GM21447 (cell line): ENCODE data around the gene KCNMB4.
A peak's percentile ranks its signal among the peaks of the same experiment; 100 is the strongest.

Experiments used
- ATAC-seq: cut with Tn5 transposase; IDR thresholded peaks from one replicate; pipeline ENCODE4 v1.9.1; 2021; ENCODE audit not compliant: unreplicated experiment

KCNMB4 gene, protein sequence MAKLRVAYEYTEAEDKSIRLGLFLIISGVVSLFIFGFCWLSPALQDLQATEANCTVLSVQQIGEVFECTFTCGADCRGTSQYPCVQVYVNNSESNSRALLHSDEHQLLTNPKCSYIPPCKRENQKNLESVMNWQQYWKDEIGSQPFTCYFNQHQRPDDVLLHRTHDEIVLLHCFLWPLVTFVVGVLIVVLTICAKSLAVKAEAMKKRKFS

DNA sequence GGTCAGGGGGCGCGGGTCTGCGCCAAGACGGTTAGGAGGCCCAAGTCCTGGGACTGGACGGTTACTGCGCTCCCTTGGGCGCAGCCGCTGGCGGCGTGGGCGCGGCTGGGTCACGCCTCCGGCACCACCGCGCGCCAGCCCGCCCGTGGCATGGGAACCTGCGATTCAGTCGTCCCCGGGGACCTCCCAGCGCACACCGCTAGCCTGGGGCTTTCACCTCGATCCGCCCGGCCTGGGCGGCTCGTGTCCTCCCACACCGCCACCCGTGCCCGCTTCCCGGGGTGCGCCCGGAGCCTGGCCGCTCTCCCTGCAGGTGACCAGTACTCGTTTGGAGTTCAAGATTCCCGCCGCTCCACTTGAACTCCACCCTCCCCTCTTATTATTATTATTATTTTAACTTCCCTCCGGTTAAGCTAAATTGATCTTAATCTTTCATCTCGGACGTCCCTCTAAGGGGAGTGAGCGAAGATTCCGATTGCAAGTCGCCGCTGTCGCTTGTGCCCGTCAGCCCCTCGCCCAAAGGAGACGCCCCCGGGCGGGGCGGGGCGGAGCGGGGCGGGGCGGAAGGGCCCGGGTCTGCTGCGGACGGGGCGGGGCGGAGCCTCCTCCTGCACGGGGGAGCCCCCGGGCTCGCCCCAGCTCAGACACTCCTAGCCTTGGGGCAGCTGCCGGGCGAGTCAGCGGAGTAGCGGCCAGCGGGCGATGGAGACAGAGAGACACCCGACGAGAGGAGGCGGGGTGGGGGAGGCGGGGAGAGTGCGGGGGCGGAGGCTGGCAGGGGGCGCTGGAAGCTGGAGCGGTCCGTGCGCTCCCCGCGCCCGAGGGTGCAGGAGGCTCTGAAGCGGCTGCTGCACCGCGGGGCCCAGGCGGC lies at the start of gene KCNMB4:
Gene KCNMB4, plus strand, starts transcription at position 643 of the 871 bp plus-strand sequence. CDS start 445 bp downstream, outside the sequence.
- ATAC-seq, result peak; percentile 80

DNA sequence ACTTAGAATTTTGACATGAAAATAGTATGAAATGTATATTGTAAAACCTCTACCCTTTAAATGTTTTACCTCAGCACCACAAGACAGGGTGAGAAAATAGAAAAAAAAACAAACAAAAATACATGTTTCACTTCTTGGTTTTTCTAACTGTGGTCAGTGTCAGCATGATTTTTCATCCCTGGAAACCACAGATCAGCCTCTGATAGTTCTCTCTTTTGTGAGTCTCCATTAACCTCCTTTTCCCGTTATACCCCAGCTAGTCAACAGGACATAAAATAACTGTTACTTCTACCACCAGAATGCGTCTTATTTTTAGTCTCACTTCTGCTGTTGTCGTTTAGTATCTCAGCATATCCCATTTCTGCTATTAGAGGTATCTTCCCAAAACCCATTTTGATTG lies 48.3 kb upstream of the KCNMB4 start:
- peak; percentile 92 for ATAC-seq

DNA sequence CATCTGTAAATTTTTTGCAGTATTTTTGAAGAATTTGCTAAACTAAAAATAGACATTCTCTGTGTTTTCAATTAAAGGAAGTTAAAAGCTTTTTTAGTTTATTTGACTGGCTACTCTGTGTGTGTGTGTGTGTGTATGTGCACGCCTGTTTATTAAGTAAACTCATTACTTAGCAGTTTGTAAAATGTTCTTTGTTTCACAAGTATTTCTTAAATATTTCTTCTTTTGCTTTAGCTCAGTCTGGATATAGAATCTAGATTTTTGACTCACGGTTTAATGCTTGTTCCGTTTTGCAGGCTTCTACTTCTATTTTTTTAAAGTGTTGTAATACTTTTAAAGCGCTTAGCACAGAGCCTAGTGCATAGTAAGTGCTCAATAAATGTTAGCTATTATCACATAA lies 46.5 kb upstream of the KCNMB4 start:
- ATAC-seq, result no peak

DNA sequence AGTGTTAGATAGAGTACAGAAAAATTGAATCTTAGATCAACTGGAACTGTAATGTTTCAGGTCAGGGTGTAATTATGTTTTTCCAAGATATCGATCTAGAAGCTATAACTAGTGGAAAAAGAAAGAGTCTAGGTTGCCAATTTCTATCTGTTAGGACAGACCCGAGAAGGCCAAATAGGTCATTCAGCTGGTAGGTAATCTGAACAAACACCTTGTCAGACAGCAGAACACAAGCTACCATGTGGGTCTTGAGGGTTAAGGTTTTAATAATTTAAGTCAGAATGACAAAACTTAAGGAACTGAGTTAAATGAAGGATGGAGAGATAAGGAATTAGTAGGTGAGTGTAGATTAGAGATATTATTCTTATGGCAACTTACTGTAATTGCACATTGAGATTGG lies 44.9 kb upstream of the KCNMB4 start:
- ATAC-seq, result no peak

DNA sequence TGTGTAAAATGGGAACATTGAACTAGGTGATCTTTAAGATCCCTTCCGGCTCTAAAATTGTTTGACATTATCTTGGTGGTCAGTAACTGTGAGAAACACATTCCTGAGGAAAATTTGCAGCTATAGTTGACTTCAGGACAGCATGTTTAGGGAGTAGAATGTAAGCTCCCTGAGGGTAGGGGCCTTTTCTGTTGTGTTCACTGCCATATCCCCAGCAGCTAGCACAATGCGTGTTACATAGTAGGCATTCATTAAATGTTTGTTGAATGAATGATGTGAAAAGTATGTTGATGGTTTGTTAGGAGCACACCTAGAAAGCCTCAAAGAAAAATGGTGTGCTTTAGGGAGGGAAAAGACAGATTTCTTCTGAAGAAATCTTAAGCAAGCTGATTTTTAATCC lies 38.5 kb upstream of the KCNMB4 start:
- ATAC-seq, result no peak

DNA sequence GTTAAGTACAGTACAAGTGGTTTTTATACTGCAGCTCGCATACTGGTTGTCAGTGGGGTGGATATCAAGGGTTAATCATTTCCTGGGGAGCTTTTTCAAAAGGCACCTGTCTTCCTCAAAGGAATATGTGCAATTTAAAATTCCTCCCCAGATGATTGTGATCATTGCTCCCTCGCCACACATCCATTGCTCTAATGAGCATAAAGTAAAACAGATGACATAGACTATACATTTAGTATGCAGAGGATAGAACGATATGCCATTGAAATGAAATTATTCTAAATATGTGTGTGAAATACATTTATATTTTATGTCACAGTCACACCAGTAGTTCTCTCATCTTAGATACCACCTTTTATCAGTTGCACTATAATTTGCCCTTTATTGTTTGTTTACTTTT lies 36.4 kb upstream of the KCNMB4 start:
- no peak for ATAC-seq

DNA sequence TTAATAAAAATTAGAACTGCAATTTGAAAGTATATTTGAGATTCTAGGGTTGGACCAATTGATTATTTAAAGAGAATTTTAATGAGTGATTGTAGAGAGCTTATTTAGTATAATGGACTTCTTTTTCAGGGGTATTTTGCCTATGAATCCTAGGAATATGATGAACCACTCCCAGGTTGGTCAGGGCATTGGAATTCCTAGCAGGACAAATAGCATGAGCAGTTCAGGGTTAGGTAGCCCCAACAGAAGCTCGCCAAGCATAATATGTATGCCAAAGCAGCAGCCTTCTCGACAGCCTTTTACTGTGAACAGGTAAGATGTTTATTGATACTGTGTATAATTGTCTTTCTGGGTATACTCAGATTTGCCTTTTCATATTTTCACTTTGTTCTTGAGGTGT lies 35.9 kb upstream of the KCNMB4 start:
- no peak for ATAC-seq

DNA sequence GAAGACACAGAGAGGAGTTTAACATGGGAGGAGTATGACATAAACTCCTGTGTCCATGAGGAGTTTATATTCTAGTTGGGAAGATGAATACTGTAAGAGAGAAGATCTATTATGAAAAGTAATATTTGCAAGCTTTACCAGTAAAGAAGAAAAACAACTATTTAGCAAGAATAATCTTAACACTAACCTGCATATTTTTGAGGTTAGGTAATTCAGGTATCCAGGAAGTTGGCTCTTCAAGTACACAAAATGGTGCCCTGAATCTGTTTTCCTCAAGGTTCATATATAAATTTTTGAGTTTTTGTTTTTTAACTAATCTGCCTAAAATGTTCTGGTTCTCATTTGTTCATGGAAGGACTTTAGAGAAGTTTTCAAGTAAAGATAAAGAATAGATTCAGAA lies 33.9 kb upstream of the KCNMB4 start:
- ATAC-seq, result no peak

DNA sequence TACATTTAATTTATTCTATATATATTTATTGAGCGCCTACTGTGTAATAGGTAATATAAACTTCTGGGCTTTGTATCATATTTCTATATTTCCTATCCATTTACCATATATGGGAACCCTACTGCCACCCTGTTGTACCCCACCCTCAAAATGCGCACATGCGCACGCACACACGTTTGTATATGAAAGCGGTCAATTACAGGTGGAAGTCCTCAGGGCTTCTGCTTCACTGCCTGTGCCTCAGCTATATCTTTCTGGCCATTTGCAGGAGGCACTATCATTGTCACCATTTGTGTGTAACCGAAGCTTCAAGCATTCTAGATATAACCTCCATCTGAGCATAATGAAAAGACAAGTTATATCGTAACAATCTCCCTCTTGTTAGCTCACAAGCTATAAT lies 31.3 kb upstream of the KCNMB4 start:
- no peak for ATAC-seq

DNA sequence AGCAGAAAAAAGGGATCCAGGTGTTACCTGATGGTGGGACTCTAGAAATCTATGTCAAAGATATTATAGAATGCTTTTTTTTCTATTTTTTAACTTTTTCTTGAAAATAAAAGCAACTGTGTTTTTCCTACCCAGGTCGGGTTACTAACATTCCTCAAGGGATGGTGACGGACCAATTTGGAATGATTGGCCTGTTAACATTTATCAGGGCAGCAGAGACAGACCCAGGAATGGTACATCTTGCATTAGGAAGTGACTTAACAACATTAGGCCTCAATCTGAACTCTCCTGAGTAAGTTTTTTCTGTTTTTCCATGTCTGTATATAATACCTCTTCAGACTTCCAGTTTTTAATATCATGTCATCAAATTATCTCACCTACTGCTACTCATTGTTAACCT lies 27.6 kb upstream of the KCNMB4 start:
- no peak for ATAC-seq

DNA sequence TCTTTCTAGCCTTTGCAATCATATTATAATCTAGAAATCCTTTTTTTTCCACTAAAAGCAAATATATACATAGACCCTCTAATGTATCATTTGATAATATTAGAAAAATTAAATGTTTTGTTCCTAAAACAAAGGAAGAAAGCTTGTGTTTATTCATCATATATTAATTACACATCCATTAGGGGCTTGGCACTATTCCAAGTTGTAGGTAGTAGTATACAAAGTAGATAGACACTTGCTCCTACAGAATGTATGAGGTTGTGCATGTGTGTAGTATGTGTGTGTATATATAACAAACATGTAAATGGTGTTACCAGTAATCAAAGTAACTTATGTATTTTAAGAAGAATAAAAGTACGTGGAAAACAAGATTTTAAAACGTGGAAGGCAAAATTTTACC lies 15.0 kb upstream of the KCNMB4 start:
- no peak for ATAC-seq

DNA sequence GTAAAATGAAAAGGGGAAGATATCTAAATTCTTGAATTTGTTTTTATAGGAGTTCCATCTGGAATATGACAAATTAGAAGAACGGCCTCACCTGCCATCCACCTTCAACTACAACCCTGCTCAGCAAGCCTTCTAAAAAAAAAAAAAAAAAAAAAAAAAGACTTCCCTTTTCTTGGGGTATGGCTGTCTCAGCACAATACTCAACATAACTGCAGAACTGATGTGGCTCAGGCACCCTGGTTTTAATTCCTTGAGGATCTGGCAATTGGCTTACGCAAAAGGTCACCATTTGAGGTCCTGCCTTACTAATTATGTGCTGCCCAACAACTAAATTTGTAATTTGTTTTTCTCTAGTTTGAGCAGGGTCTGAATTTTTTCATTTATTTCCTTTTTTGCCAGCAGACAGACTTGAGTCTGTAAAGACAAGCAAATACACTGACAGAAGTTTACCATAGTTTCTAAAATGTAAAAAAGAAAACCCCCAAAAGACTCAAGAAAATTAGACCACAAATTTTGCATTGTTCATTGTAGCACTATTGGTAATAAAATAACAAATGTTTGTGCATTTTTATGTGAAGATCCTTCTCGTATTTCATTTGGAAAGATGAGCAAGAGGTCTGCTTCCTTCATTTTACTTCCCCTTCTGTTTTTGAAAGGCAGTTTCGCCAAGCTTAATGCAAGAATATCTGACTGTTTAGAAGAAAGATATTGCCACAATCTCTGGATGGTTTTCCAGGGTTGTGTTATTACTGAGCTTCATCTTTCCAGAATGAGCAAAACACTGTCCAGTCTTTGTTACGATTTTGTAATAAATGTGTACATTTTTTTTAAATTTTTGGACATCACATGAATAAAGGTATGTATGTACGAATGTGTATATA lies 12.1 kb upstream of the KCNMB4 start:
- no peak for ATAC-seq

DNA sequence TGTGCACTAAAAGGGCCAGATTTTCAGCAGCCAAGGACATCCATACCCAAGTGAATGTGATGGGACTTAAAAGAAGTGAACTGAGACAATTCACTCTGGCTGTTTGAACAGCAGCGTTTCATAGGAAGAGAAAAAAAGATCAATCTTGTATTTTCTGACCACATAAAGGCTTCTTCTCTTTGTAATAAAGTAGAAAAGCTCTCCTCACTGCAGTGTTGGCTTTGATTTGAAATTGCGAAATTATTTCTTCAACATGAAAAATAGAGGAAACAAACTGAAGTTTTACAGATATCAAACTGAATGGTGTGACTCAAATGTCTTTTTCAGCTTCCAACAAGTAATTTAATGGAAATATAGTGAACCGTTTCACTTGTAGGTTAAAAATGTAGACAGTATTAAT lies 11.3 kb upstream of the KCNMB4 start:
- no peak for ATAC-seq

DNA sequence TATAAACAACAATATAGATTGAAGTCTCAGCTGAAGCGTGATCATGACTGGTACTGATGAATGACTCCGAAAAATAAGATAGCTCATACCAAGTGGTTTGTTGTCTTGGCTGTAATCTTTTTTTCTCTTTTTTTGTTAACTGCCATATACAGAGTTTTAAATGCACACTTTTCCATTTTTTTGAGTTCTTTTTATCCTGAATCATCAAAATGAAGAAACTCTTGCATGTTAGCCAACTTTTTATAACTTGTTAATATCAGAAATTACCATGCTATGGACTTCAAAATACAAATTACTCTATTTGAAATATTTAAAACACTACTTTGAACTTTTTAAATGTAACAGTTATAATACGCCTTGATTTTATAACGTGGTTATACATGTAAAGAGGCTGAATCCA lies 10.1 kb upstream of the KCNMB4 start:
- no peak for ATAC-seq

DNA sequence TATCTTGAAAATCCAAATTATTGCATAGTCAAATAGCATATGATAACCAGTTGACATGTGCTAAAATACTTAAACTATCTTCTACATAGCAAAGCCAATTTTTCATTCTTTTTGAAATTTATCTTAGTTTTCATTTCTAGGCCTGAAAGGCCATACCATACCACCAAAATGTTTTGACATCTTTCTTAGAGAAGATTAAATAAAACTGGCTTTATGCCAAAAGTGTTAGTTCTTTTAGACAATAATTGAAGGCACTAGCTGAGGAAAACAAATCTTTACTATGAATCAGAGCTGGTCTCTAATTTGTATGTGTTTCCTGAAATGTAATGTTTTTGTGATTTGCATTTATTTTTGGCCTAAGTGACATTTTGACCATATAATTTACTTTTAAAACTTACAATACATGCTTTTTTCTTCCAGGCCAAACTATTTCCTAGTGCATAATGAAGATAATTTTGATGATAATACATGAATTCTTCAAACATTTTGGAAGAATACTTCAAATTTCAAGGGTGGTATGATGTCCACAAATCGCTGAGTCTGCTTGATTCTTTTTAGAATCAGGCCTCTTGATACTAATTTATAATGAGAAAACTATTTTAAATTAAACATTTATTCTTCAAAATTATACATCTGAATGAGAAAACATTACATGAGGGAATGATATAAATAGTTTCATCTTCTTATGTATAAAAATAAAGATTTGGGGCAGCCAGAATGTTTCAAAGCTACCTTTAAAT lies 6.5 kb upstream of the KCNMB4 start:
- ATAC-seq, result no peak

DNA sequence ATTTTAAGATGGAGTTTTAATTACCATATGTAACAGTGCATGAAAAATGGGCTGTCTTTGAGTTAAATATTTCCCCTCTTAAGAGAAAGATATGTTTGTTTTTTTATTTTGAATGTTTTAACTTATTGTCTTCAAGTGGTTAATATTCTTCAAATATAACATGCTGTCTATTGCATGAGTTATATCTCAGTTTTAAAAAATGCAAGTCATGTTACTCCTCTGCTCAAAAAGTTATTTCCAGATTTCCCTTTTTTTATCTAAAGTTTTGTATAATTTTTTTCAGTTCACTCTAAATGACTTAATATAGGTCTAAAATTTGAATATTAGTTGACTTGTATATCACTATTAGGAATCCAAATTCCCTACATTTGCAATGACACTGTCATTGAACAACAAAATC lies 5.9 kb upstream of the KCNMB4 start:
- no peak for ATAC-seq

DNA sequence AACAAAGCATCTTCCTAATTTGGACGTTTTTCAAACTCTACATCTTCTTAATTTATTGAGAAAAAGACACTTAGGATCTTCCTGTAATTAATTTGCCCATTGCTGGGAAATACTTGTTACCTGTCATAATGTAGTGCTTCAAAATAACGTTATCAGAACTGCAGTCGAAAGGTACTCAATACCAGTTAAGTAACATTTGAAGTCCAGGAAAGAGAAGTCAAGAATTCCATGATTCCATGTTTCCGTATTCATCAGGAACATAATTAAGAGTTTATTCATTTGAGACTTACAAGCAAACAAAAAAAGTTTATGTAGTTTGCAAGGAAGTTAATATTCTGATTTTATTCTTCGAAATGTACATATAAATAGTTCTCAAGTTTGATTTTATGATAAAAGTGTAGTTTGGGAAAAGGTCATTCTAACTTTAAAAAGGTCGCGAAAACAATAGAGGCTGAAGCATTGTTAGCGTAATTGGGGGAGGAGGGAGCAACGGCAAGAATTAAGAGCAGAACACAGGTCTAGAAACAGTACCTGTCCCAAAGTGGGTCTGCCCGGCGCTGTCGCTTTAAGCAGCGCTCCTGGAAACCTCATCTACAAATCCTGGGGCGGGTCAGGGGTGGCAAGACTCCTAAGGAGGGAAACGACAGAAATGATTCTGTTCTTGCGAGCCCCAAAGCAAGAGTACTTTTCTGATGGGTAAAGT lies 1.2 kb upstream of the KCNMB4 start:
- ATAC-seq, result no peak

DNA sequence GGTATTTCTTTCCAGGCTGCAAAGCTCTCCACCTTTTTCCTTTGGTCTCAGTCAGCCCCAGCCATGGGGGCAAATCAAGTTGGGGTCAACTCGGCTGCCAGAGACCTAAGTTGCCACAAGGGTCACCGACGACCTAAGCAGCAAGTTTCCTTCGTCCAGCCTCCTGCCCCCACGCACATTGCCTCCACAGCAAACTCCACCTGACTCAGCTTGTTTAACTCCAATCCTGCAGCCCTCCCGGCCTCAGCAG lies 767 bp upstream of the KCNMB4 start:
- ATAC-seq, result no peak

DNA sequence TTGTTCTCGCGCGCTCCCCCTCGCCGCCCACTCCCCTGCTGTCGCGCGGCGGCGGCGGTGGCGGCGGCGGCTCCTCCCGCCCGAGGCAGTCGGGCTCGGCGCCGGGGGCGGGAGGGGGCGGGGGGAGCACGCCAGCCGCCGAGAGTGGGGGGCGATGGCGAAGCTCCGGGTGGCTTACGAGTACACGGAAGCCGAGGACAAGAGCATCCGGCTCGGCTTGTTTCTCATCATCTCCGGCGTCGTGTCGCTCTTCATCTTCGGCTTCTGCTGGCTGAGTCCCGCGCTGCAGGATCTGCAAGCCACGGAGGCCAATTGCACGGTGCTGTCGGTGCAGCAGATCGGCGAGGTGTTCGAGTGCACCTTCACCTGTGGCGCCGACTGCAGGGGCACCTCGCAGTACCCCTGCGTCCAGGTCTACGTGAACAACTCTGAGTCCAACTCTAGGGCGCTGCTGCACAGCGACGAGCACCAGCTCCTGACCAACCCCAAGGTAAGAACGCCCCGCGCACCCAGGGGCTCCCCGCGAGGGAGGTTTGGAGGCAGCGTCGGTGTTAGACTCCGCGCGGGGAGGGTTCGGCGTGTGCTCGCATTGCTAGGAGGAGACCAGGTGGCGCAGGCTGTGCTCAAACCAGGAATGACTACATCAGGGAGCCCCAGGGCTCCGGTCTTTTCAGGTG lies 629 bp downstream of the KCNMB4 start:
- ATAC-seq, result peak; percentile 38
